Fibroblast of skin of abdomen (primary cell): ENCODE measurements around the gene EIF4G2. TPM values are rescaled to one million over a fixed set of nuclear protein-coding genes. Genes with fewer than 3 reads are reported as not detected.
"Not testable (repeated sequence)": the region's sequence is repeated elsewhere in the genome, so short reads cannot be mapped to it uniquely, and the experiment has no call there.

ENCODE experiments used
- DNase-seq: peaks from one replicate; pipeline ENCODE4 v3.0.0-alpha.2; 2013
- polyA plus RNA-seq, 2 experiments: library from polyadenylated mRNA; unstranded; fragments of 120-200 nt; gene quantifications; one replicate each; pipeline ENCODE4 v1.2.1, GENCODE V29; 2013; ENCODE audit not compliant: insufficient read length in 2 of 2

Gene EIF4G2
- 1,089 TPM for polyA plus RNA-seq (2013, experiment 1 of 2; ENCODE audit: insufficient read length)
- 1,033 TPM for polyA plus RNA-seq (2013, experiment 2 of 2; ENCODE audit: insufficient read length)

- DNase-seq: peak; percentile 99
Observed at GRCh38 chr11:10808553-10809372, at the start of gene EIF4G2. EIF4G2 (minus strand) TSS chr11:10808926.

- DNase-seq: peak; percentile 98
Observed at GRCh38 chr11:10857709-10858438, 49.1 kb upstream of the EIF4G2 start, which contains the start of gene ZBED5. ZBED5 (minus strand) TSS chr11:10858053; CDS start chr11:10854945, 3,108 bp downstream.

- no peak for DNase-seq
Observed at GRCh38 chr11:10857459-10857708, 48.7 kb upstream of the EIF4G2 start.

GRCh38 chr11:10856689-10857458 is 48.1 kb upstream of the EIF4G2 start:
- DNase-seq: peak; percentile 31

GRCh38 chr11:10855295-10855694 is 46.6 kb upstream of the EIF4G2 start:
- DNase-seq: no peak

GRCh38 chr11:10847960-10848860 is 39.5 kb upstream of the EIF4G2 start:
- DNase-seq: no peak

- no peak for DNase-seq
Observed at GRCh38 chr11:10846660-10847059, 37.9 kb upstream of the EIF4G2 start.

- DNase-seq: no peak
Observed at GRCh38 chr11:10845589-10845988, 36.9 kb upstream of the EIF4G2 start.

- peak; percentile 13 for DNase-seq
Observed at GRCh38 chr11:10844796-10845195, 36.1 kb upstream of the EIF4G2 start.

- DNase-seq: peak; percentile 18
Observed at GRCh38 chr11:10844356-10844755, 35.6 kb upstream of the EIF4G2 start.

- DNase-seq: no peak
Observed at GRCh38 chr11:10838881-10839280, 30.2 kb upstream of the EIF4G2 start.

- no peak for DNase-seq
Observed at GRCh38 chr11:10838083-10838482, 29.4 kb upstream of the EIF4G2 start.

GRCh38 chr11:10836884-10837283 is 28.2 kb upstream of the EIF4G2 start:
- not testable (repeated sequence) for DNase-seq

GRCh38 chr11:10829139-10829538 is 20.4 kb upstream of the EIF4G2 start:
- no peak for DNase-seq

GRCh38 chr11:10828402-10828801 is 19.7 kb upstream of the EIF4G2 start:
- no peak for DNase-seq

- no peak for DNase-seq
Observed at GRCh38 chr11:10824888-10825287, 16.2 kb upstream of the EIF4G2 start.

GRCh38 chr11:10823152-10823579 is 14.4 kb upstream of the EIF4G2 start:
- no peak for DNase-seq

- not testable (repeated sequence) for DNase-seq
Observed at GRCh38 chr11:10822491-10822890, 13.8 kb upstream of the EIF4G2 start.

GRCh38 chr11:10818594-10818993 is 9.9 kb upstream of the EIF4G2 start:
- peak; percentile 94 for DNase-seq

- DNase-seq: no peak
Observed at GRCh38 chr11:10813945-10814344, 5.2 kb upstream of the EIF4G2 start.

GRCh38 chr11:10809373-10810160 is 841 bp upstream of the EIF4G2 start:
- DNase-seq: peak; percentile 87
